NCI-H510A treated with DMSO at 0.1 percent for 48 hours (cell line): ENCODE results near the gene COQ3.

ENCODE experiments used
- DNase-seq: peaks from one replicate; lab custom pipeline; 2025; lab: John Stamatoyannopoulos, UW

Gene COQ3

GRCh38 chr6:99393698-99394531, at the start of gene COQ3:
TSS of gene COQ3 (minus strand) at chr6:99394195. CDS start at chr6:99394179, 16 bp downstream.
- peak; percentile 39 for DNase-seq

DNA sequence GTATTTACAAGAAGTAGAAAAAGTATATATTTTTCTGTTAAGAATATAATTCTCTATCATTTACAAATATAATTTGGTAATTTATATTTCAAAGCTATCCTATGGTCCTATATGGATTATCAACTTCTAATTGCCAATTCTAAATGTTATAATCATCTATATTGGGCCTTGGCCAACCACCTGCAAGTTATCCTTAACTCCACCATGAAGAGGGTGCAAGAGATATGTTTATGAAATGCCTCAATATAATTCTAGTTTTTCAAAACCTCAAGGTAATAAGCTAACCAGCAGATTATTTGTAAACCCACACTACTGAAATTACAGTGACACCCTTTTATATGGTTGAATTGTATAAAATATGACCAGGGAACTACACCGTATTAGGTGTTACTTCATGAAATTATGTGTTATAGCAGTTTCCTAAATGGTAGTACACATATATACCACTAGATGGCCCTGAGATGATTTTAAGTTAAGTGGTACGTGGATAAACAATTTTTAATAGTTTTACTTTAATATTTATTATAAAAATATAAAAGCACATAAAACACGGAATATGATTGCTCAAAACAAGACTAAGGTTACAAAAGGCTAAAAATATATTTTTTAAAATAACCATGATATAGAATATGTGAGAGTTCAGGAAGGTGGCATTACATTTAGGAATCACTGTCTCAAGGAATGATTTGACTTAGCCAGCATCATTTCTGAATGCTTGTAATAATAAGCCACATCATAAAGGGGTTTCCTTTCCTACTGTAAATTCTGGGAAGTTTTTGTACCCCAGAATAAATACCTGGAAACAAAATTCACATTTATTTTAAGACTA, 40.9 kb upstream of the COQ3 start:
- DNase-seq: peak; percentile 4

GRCh38 chr6:99432877-99433276, 38.9 kb upstream of the COQ3 start:
- no peak for DNase-seq

GRCh38 chr6:99431901-99432300, 37.9 kb upstream of the COQ3 start:
- DNase-seq: no peak

DNA sequence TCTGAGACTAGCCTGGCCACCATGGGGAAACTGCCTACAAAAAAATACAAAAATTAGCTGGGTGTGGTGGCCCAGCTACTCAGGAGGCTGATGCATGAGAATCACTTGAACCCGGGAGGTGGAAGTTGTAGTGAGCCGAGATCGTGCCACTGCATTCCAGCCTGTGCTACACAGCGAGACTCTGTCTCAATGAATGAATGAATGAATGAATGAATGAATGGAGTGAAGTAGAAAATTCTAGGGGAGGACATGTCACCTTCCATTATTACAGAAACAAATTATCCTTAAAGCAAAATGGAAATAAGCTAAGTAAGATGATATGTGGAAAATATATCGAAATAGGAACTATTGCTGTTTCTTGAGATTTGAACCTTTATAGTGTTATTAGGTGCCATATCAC, 34.0 kb upstream of the COQ3 start:
- DNase-seq: no peak

DNA sequence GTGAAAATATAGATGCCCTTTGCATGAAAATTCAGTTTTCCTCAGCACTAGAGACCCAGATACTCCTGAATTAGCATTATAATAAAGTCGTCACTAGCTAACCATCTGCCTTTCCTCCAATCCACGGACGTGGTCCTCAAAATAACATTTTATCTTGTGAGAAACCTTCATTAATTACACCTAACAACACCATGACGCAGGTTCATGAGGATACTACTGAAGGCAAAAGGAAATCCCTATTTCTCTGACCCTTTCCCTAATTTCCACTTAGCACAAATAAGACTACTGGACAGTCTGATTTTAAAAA, 32.4 kb upstream of the COQ3 start:
- DNase-seq: no peak

GRCh38 chr6:99425647-99426450, 31.9 kb upstream of the COQ3 start:
- peak; percentile 85 for DNase-seq

DNA sequence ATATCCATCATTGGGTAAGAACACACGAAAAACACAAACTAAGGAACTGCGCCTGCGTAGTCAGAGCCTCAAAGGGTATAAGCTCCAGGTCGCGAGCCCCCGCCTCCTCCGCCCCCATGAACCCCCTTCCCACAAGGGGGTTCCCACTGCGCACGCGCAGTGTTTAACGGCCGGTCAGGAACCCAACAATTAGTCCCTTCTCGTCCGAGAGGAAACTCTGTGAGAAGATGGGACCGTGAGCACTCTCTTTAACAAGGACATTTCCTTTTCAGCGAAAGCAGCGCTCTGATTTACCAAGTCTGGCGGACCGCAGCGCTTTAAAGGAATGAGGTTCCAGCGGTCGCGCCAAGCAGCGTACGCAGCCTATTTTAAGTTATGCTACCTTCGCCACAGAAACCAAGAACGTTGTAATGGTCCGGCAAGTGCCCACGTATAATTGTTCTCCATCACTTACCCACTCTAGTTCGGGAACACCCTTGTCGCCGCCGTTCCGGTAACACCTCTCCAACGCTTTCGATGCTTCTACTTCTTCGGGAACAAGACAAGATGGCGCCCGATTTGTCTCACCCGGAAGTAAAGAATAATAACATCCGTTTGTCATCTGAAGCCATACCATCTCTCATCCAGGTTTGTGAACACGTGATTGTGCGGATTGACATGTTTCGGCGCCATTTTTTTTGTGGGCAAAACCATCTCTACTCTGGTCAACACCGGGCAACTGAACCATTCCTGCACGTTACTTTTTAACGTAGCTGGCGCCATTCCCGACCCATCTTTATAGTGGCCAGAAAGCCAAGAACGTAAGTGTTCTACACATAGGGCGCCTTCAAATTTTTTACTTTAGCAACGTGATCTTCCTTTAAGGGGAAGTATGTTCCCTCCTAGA, 31.0 kb upstream of the COQ3 start, which contains the start of gene PNISR:
PNISR (minus strand) TSS at position 548 of the 886 bp plus-strand sequence. CDS start 10,649 bp downstream, outside the sequence.
- DNase-seq: peak; percentile 85

GRCh38 chr6:99424022-99424421, 30.0 kb upstream of the COQ3 start:
- DNase-seq: no peak

DNA sequence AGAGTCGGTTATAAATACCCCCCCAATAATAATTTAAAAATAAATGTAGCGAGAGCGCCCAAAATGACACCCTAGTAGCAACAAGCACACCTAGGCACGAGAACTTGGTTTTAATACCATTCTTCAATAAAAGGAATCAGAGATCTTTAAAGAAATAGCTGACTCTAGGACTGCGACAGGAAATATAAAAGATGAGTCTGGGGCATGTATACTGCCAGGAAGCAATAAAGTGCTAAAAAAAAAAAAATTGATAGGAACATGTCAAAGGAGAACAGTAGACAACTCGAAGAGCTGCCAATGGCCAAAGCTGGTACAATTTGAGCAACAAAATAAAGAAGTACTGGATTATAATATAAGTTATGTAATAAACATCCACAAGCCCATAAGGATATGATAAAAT, 28.9 kb upstream of the COQ3 start:
- no peak for DNase-seq

DNA sequence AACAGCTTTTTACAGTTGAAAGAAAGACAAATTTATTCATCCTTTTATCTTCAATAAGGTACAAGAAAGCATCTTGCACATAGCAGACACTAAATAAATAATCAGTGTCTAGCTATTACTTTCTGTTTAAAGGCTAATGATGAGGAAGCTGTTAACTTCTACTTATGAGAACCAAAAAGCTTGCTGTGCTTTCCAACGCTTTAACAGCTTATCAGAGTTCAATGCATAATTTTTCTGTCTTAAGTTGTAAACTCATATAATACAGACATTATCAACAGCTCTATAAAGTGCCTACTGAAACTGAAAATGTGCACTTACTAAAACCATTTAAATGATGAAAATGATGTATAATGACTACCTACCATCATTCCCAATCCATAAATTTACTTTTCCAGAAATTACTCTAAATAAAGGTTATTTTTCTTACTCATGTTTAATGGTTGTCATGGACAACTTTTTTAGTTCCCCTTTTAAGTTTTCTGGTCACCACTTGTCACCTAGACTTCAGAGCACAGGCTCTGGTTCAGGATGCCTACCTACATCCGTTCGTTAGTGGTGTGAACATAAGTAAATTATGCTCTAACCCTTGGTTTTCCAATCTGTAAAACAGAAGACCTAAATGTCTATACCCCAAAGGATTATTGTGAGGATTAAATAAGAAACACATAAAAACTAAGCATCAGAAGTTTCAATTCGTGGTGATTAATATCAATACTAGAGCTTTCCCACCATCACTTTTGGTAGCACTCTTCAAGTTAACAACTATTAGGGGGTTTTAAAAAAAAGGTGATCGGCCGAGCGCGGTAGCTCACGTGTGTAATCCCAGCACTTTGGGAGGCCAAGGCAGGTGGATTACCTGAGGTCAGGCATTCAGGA, 23.1 kb upstream of the COQ3 start:
- no peak for DNase-seq

GRCh38 chr6:99416226-99416625, 22.2 kb upstream of the COQ3 start:
- no peak for DNase-seq

GRCh38 chr6:99415446-99415845, 21.5 kb upstream of the COQ3 start:
- DNase-seq: no peak

- DNase-seq: no peak
Observed at GRCh38 chr6:99412065-99412464, 18.1 kb upstream of the COQ3 start.

DNA sequence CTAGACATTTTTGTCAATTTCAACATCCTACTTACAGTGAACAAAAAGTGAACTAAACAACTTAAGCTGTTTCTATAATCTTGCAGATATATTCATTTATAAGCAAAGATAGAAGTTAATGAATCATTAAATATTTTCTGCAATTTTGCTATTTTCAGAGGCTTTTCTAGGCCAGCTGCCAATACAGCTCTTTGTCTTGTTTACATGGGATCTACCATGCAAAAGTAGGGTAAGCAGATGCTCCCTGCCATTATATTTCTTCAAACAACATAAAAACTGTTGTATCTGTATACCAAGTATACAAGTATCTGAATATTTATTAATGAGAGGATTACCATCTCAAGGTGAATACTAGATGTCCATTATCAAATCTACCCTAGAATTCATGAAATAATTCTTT, 15.7 kb upstream of the COQ3 start:
- no peak for DNase-seq

GRCh38 chr6:99407076-99407475, 13.1 kb upstream of the COQ3 start:
- no peak for DNase-seq

DNA sequence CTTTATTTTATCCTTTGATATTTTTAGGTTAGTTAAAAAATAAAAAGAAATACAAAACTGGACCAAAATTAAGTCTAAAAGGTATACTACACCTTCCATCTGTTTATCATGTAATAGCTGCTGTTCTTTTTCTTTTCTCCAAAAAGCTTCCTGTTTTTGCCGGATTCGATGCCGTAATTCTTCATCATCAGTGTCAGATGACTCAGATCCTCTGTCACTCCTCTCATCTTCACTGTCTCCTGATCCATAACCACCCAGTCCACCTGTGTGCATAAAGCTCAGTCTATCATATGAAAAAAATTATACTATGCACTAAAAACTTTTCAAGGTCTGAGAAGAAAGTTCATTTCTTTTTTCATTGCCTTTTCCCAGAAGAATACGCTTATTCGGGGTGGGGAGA, 8.5 kb upstream of the COQ3 start:
- DNase-seq: no peak

GRCh38 chr6:99397287-99397686, 3.3 kb upstream of the COQ3 start:
- no peak for DNase-seq

GRCh38 chr6:99393366-99393697, 663 bp downstream of the COQ3 start:
- DNase-seq: peak; percentile 39

GRCh38 chr6:99390896-99391295, 3.1 kb downstream of the COQ3 start:
- no peak for DNase-seq

DNA sequence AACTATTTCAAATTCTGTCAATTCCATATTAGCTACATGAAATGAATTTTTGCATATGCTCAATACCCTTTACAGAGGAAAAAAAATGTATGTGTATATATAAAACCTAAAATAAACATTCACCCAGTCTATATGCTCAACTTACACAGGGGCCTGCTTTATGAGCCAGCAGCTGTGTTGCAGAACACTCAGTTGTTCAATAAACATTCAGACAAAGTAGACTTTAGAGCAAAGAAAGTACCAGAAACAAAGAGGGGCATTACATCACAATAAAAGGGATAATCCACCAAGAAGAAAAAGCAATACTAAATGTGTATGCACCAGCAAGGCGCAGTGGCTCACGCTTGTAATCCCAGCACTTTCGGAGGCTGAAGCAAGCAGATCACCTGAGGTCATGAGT, 9.5 kb downstream of the COQ3 start:
- no peak for DNase-seq
